Keratinocyte (primary cell): Measurements from ENCODE around the gene EWSR1. TPM values are rescaled to one million over a fixed set of nuclear protein-coding genes. Genes with fewer than 3 reads are reported as not detected.

ENCODE experiments used
- DNase-seq: peaks from one replicate; pipeline ENCODE4 v3.0.0-alpha.2; 2011; ENCODE audit warnings: low read depth, missing footprints, low spot score
- FAIRE-seq: peaks from 2 replicates; lab custom pipeline; 2011; peaks lifted over from hg19 to GRCh38; lab: Jason Lieb, UNC
- H2AFZ ChIP-seq: 2 replicates; pipeline ENCODE4 v1.6.0; 2012; ENCODE audit warnings: low read length, control low read depth, inconsistent platforms; ENCODE audit not compliant: control insufficient read depth
- H3K27ac ChIP-seq: 2 replicates; pipeline ENCODE4 v1.5.1; 2011; ENCODE audit warnings: low read length; ENCODE audit not compliant: control insufficient read depth, insufficient read depth
- H3K27me3 ChIP-seq: 3 replicates; pipeline ENCODE4 v1.6.0; 2011; ENCODE audit warnings: low read length; ENCODE audit not compliant: control insufficient read depth, insufficient read depth; ENCODE audit errors: extremely low read depth
- H3K36me3 ChIP-seq, 2 experiments: 2 replicates in 1 of 2; 3 replicates in 1 of 2; pipeline ENCODE4 v1.5.1; 2011; ENCODE audit warnings: low read length in 2 of 2, mild to moderate bottlenecking in 1 of 2; ENCODE audit not compliant: control insufficient read depth in 2 of 2, insufficient read depth in 2 of 2; ENCODE audit errors: extremely low read depth in 1 of 2
- H3K4me1 ChIP-seq: 3 replicates; pipeline ENCODE4 v1.5.1; 2011; ENCODE audit warnings: low read length; ENCODE audit not compliant: control insufficient read depth, insufficient read depth; ENCODE audit errors: extremely low read depth
- H3K4me2 ChIP-seq: 3 replicates; pipeline ENCODE4 v1.6.0; 2011; ENCODE audit warnings: low read depth, low read length; ENCODE audit not compliant: control insufficient read depth, insufficient read depth; ENCODE audit errors: extremely low read depth
- H3K4me3 ChIP-seq, 3 experiments: fragments of 200-600 bp in 1 of 3; sonication (generic) in 1 of 3; 2 replicates in 2 of 3; 3 replicates in 1 of 3; pipeline ENCODE4 v1.5.1; 2011 to 2016; ENCODE audit warnings: low read length in 3 of 3, mild to moderate bottlenecking in 3 of 3, control low read depth in 2 of 3, inconsistent platforms in 1 of 3, low read depth in 1 of 3, mixed read lengths in 1 of 3, mixed run types in 1 of 3, moderate library complexity in 1 of 3; ENCODE audit not compliant: control insufficient read depth in 2 of 3, insufficient read depth in 2 of 3; ENCODE audit errors: extremely low read depth in 1 of 3
- H3K79me2 ChIP-seq: 2 replicates; pipeline ENCODE4 v1.6.0; 2012; ENCODE audit warnings: low read length; ENCODE audit not compliant: control insufficient read depth, insufficient read depth
- H3K9ac ChIP-seq: 3 replicates; pipeline ENCODE4 v1.6.0; 2011; ENCODE audit warnings: low read length; ENCODE audit not compliant: control insufficient read depth, insufficient read depth; ENCODE audit errors: extremely low read depth
- H3K9me1 ChIP-seq: 3 replicates; pipeline ENCODE4 v1.6.0; 2011; ENCODE audit warnings: low read length; ENCODE audit not compliant: control insufficient read depth, insufficient read depth; ENCODE audit errors: extremely low read depth
- H3K9me3 ChIP-seq: 2 replicates; pipeline ENCODE4 v1.5.1; 2012; ENCODE audit warnings: low read depth, low read length; ENCODE audit not compliant: control insufficient read depth
- H4K20me1 ChIP-seq: 3 replicates; pipeline ENCODE4 v1.6.0; 2011; ENCODE audit warnings: low read length; ENCODE audit not compliant: control insufficient read depth, insufficient read depth; ENCODE audit errors: extremely low read depth
- CTCF ChIP-seq, 3 experiments: IDR thresholded peaks in 1 of 3; conservative IDR thresholded peaks in 1 of 3; optimal IDR thresholded peaks in 1 of 3; 2 replicates in 2 of 3; 3 replicates in 1 of 3; pipeline versions ENCODE3 to v1.5.1; 2011; ENCODE audit warnings: low read length in 3 of 3, mild to moderate bottlenecking in 3 of 3, moderate library complexity in 2 of 3, control low read depth in 1 of 3, inconsistent platforms in 1 of 3; ENCODE audit not compliant: insufficient read depth in 2 of 3; ENCODE audit errors: extremely low read depth in 1 of 3
- EZH2 ChIP-seq: IDR thresholded peaks from one replicate; pipeline ENCODE4 v1.6.1; 2012; ENCODE audit warnings: inconsistent platforms, mild to moderate bottlenecking, low read length, moderate library complexity
- dilution Hi-C: fragments of 300-500 bp; cut with MboI; formaldehyde crosslinking; loops from one replicate; pipeline ENCODE4 v1.7.0; 2020; ENCODE audit warnings: low sequenced_read_pairs; ENCODE audit not compliant: extremely low pct_ligation_motif_present
- polyA plus RNA-seq, 5 experiments: library from polyadenylated mRNA; depleted of rRNA in 3 of 5; stranded (reverse) in 3 of 5; stranded (forward) in 1 of 5; unstranded in 1 of 5; fragments of >200 nt; gene quantifications; 1 replicate in 1 of 5; 2 replicates in 3 of 5; 3 replicates in 1 of 5; pipeline versions ENCODE4 v1.2.1 to v1.2.3, GENCODE V29; 2011 to 2012; ENCODE audit warnings: missing spikeins in 2 of 5, low read depth in 1 of 5, low replicate concordance in 1 of 5

Gene EWSR1
- polyA plus RNA-seq, 1 donor (not counting 4 experiments of a cell fraction or from before 2014, with no cell fraction given): 245 TPM

GRCh38 chr22:29256606-29257325 is 11.3 kb upstream of the EWSR1 start:
- Histone ChIP-seq H3K9me3 (no peaks in the 10 kb centered on the region), H3K4me2 (no peak overlapping the region), H2AFZ (no peak overlapping the region), H3K4me1 (no peaks in the 10 kb centered on the region), H3K27ac (no peak overlapping the region), H3K9ac (no peak overlapping the region), H3K79me2 (no peaks in the 10 kb centered on the region), H3K9me1 (no peaks in the 10 kb centered on the region), H3K27me3 (peaks cover 4% of the 10 kb centered on the region), H3K4me3 (no peak overlapping the region), H4K20me1 (peaks cover 3% of the 10 kb centered on the region), H3K36me3 (peaks cover 0 to 2% of the 10 kb centered on the region in 2 experiments)
- dilution Hi-C loops: no loop called here
- FAIRE-seq: no peak
- TF ChIP-seq EZH2 (no peak), CTCF (optimal IDR thresholded peaks at IDR 0.05 in 1 of 3, IDR thresholded peaks at IDR 0.05 in 1 of 3, conservative IDR thresholded peaks at IDR 0.05 in 1 of 3; ENCODE audit: extremely low read depth in 1 of 3, insufficient read depth in 2 of 3, low read length in 3 of 3) (no peak)
- DNase-seq: no peak

- peaks cover 0 to 2% of the 10 kb centered on the region in 2 experiments for H3K36me3 ChIP-seq
- no peak overlapping the region for H3K27ac ChIP-seq
- DNase-seq (no peak), FAIRE-seq (no peak)
- no peaks in the 10 kb centered on the region for H3K27me3 ChIP-seq
- H3K4me3 ChIP-seq: no peak overlapping the region
- no peak overlapping the region for H2AFZ ChIP-seq
- H3K4me1 ChIP-seq: no peaks in the 10 kb centered on the region
- H4K20me1 ChIP-seq: peaks cover 3% of the 10 kb centered on the region
- H3K9me3 ChIP-seq: no peaks in the 10 kb centered on the region
- H3K4me2 ChIP-seq: no peak overlapping the region
- no peaks in the 10 kb centered on the region for H3K9me1 ChIP-seq
- TF ChIP-seq EZH2: no peak
- TF ChIP-seq CTCF (optimal IDR thresholded peaks at IDR 0.05 in 1 of 3, IDR thresholded peaks at IDR 0.05 in 1 of 3, conservative IDR thresholded peaks at IDR 0.05 in 1 of 3; ENCODE audit: extremely low read depth in 1 of 3, insufficient read depth in 2 of 3, low read length in 3 of 3): no peak
- H3K9ac ChIP-seq: no peak overlapping the region
- dilution Hi-C loops: no loop called here
- no peaks in the 10 kb centered on the region for H3K79me2 ChIP-seq
Measured at GRCh38 chr22:29257751-29258181, 10.3 kb upstream of the EWSR1 start.
